WERI-Rb-1 (cell line): Measurements from ENCODE around the gene PCCB.

Experiments used
- DNase-seq: peaks from one replicate; pipeline ENCODE4 v3.0.0-alpha.2; 2020
- H3K27ac ChIP-seq: fragments of 250-450 bp; sonication (Bioruptor Pico); 2 replicates; pipeline ENCODE4 v1.5.1; 2020; ENCODE audit warnings: mild to moderate bottlenecking, moderate library complexity
- H3K27me3 ChIP-seq: fragments of 250-450 bp; sonication (Bioruptor Pico); 2 replicates; pipeline ENCODE4 v1.5.1; 2021; ENCODE audit warnings: mild to moderate bottlenecking, low read depth, moderate library complexity; ENCODE audit not compliant: insufficient read depth, severe bottlenecking
- H3K36me3 ChIP-seq: fragments of 250-450 bp; sonication (Bioruptor Pico); 2 replicates; pipeline ENCODE4 v1.5.1; 2020; ENCODE audit warnings: mild to moderate bottlenecking, moderate library complexity
- H3K4me3 ChIP-seq: 2 replicates; pipeline ENCODE4 v1.5.1; 2011; ENCODE audit warnings: low read depth, mild to moderate bottlenecking, control low read depth, low read length
- H3K9me3 ChIP-seq: fragments of 250-450 bp; sonication (Bioruptor Pico); 2 replicates; pipeline ENCODE4 v1.5.1; 2021; ENCODE audit warnings: mild to moderate bottlenecking, moderate library complexity; ENCODE audit not compliant: severe bottlenecking
- TF ChIP-seq, protein P1 (sequence below): IDR thresholded peaks from 2 replicates; pipeline ENCODE4 v1.5.1; 2011; ENCODE audit warnings: low read depth, mild to moderate bottlenecking, control low read depth, inconsistent platforms, low read length

Gene PCCB

DNA sequence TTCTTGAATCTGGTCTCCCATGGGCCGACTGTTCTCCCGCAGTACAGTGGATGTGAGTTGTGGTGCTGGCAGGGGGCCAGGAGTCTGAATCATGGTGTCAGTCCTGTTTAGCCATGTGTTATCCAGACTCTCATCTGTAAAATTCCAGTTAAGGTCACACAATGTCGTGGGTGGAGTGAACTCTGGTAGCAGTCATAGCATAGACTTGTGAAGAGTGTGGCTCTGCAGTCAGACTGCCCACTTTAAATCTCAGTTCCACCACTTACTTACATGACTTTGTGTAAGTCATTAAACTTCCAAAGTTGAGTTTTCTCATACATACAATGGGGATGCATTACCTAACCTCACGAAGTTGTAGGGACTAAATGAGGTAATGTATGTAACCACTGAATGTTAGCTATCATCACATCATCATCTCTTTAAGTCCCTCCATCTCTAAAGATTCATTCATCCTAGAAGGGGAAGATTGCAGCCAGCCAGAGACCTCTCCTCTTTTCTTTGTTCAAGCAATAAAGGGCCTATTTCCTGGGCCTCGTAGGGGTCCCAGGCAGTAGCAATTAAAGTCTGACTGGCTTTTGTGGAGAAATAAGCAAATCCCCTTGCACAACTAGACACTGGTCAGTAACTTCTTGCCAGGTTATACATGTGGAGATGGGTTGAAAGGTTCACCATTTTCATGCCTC is 93.9 kb downstream of the PCCB start:
- Histone ChIP-seq H3K4me3 (no peak overlapping the region), H3K27me3 (no peaks in the 10 kb centered on the region), H3K27ac (no peak overlapping the region), H3K9me3 (no peaks in the 10 kb centered on the region), H3K36me3 (peaks cover 32% of the 10 kb centered on the region)
- TF ChIP-seq, protein P1, sequence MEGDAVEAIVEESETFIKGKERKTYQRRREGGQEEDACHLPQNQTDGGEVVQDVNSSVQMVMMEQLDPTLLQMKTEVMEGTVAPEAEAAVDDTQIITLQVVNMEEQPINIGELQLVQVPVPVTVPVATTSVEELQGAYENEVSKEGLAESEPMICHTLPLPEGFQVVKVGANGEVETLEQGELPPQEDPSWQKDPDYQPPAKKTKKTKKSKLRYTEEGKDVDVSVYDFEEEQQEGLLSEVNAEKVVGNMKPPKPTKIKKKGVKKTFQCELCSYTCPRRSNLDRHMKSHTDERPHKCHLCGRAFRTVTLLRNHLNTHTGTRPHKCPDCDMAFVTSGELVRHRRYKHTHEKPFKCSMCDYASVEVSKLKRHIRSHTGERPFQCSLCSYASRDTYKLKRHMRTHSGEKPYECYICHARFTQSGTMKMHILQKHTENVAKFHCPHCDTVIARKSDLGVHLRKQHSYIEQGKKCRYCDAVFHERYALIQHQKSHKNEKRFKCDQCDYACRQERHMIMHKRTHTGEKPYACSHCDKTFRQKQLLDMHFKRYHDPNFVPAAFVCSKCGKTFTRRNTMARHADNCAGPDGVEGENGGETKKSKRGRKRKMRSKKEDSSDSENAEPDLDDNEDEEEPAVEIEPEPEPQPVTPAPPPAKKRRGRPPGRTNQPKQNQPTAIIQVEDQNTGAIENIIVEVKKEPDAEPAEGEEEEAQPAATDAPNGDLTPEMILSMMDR = no peak
- no peak for DNase-seq

DNA sequence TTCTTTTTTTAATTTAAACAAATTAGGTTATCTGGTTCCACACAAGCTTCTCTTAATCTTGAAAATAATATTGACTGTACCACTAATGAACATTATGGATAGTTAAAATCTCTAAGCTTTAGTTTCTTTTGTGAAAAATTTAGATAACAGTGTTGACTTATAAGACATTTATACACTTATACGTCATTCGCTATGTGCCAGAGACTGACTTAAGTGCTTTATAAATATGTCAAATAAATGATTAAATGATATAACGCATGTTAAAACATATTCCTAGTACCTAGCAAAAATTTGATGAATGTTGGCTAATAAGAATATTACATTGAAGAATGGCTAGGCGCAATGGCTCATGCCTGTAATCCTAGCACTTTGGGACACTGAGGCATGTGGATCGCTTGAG is 96.3 kb downstream of the PCCB start:
- DNase-seq = no peak
- Histone ChIP-seq H3K36me3 (peaks cover 18% of the 10 kb centered on the region), H3K27ac (no peak overlapping the region), H3K9me3 (no peaks in the 10 kb centered on the region), H3K4me3 (no peak overlapping the region), H3K27me3 (no peaks in the 10 kb centered on the region)
- TF ChIP-seq, protein P1 = no peak

DNA sequence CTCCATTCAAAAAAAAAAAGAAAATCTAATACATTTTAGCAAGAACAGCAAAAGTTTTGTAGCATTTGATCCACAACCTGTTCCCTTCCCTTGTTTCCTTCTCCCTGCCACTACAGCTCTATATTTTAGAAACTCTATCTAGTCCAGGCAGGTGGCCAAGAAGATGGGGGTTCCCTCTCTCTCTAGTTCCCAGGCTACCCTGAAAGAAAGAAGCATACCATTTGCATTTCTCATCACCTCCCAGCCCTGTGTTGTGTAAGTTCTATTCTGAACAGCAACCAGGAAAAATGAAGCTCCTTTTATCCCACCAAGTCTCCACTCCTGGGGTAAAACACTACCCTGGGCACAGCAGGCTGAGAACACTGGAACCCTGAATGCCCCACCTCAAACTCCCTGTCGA is 100.0 kb downstream of the PCCB start:
- Histone ChIP-seq H3K27me3 (no peaks in the 10 kb centered on the region), H3K4me3 (no peak overlapping the region), H3K36me3 (peaks cover 8% of the 10 kb centered on the region), H3K27ac (no peak overlapping the region), H3K9me3 (no peaks in the 10 kb centered on the region)
- DNase-seq = no peak
- TF ChIP-seq, protein P1 = no peak

DNA sequence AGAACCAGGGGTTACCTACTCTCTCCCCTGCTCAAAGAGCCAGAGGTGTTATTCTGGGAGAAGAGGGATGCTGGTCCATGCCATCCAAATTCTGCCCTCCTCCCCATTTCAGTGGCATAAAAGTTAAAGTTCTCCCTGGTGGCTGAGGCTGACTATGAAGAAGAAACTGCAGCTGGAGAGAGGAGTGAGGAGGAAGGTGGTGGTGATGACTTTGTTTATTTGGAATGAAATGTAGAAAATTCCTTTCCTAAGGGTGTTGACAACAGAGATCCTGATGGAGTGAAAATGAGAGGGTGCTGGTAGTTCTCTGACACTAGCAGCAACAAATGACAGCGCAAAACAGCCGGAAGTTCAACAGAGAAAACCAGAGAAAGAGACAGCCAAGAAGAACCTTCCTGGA is 100.4 kb downstream of the PCCB start:
- TF ChIP-seq, protein P1 = no peak
- Histone ChIP-seq H3K36me3 (peaks cover 8% of the 10 kb centered on the region), H3K4me3 (no peak overlapping the region), H3K27ac (no peak overlapping the region), H3K9me3 (no peaks in the 10 kb centered on the region), H3K27me3 (no peaks in the 10 kb centered on the region)
- no peak for DNase-seq

DNA sequence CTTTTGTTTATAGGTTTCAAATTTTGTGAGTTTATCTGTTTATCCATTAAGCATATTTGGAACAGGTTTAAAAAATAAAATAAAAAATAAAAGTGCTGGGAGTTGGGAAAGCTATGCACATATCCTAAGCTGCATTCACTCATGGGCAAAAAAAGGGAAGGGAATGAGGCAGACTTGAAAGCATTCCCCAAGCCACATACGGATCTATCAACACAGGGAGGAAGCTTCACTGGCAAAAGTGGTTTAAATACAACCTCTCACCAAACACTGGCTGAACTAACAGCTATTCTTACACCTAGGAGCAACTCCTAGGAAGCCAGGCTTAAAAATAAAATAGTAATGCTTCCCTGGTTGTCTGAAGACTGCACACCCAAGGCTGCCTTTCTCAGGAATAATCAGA is 101.2 kb downstream of the PCCB start:
- Histone ChIP-seq H3K27ac (no peak overlapping the region), H3K36me3 (peaks cover 9% of the 10 kb centered on the region)
- DNase-seq = no peak

DNA sequence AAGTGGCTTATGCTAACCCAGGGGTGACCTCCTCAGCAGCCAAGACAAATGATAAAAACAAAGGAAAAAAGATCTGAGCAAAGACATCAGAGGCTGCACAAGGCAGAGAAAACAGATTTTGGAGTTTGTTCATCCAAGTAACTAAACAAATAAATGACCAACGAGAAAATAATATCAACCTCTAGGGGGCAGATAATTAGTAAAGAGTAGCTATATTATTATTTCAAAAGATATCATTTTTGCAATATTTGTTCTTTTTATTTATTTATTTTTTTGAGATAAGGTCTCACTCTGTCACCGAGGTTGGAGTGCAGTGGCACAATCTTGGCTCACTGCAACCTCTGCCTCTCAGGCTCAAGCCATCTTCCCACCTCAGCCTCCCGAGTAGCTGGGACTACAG is 101.8 kb downstream of the PCCB start:
- no peak for DNase-seq
- Histone ChIP-seq H3K4me3 (no peak overlapping the region), H3K36me3 (peaks cover 8% of the 10 kb centered on the region), H3K9me3 (no peaks in the 10 kb centered on the region), H3K27ac (no peak overlapping the region), H3K27me3 (no peaks in the 10 kb centered on the region)
- TF ChIP-seq, protein P1 = no peak

More for the DNA sequence above, 101.2 kb downstream of the PCCB start:
- Histone ChIP-seq H3K9me3 (no peaks in the 10 kb centered on the region), H3K27me3 (no peaks in the 10 kb centered on the region), H3K4me3 (no peak overlapping the region)
- TF ChIP-seq, protein P1 = no peak
